ENCODE results near the gene RNF114. TPM values are rescaled to one million over a fixed set of nuclear protein-coding genes. Genes with fewer than 3 reads are reported as not detected.
"Not testable (repeated sequence)": the region's sequence is repeated elsewhere in the genome, so short reads cannot be mapped to it uniquely, and the experiment has no call there.

The RNF114 gene
- total RNA-seq, 2 donors from 2014 or later = 44.8 to 46.6 TPM

DNA sequence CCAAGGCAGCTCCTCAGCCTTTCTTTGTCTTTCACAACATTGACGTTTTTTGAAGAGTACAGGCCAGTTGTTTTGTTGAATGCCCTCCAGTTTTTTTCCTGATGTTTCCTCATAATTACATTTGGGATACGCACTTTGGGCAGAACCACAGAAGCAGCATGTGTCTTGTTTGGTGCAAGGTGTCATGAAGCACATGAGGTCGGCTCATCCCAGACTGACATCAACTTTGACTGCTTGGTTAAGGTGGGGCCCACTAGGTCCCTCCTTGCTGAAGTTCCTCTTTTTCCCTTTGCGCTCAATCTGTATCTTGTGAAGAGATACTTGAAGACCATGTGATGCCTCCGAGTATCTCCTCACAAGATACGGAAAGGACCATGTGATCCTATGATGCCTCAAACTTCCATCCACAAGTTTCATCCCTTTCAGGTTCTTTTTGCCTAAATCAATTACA, 57.1 kb downstream of the RNF114 start:
- DNase-seq (ENCODE audit: low spot score) = no peak
- intact Hi-C loops (cut with DNase I) = no loop called here

DNA sequence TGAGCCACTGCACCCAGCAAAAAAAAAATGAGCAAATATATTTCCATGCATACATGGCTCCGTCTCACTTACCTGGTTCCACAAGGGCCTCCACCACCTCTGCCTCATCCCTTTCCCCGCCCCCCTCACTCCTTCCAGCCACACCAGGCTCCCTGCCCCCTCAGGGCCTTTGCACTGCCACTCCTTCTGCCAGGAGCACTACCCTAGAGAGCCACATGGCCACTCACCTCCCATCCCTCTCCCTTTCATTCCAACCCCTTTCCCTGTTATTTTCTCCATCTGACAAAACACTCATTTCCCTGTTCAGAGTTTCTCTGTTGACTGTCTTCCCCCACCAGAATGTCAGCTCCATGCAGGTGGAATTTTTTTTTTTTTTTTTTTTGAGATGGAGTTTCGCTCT, 59.4 kb downstream of the RNF114 start:
- DNase-seq (ENCODE audit: low spot score) = no peak
- intact Hi-C loops (cut with DNase I) = no loop called here

DNA sequence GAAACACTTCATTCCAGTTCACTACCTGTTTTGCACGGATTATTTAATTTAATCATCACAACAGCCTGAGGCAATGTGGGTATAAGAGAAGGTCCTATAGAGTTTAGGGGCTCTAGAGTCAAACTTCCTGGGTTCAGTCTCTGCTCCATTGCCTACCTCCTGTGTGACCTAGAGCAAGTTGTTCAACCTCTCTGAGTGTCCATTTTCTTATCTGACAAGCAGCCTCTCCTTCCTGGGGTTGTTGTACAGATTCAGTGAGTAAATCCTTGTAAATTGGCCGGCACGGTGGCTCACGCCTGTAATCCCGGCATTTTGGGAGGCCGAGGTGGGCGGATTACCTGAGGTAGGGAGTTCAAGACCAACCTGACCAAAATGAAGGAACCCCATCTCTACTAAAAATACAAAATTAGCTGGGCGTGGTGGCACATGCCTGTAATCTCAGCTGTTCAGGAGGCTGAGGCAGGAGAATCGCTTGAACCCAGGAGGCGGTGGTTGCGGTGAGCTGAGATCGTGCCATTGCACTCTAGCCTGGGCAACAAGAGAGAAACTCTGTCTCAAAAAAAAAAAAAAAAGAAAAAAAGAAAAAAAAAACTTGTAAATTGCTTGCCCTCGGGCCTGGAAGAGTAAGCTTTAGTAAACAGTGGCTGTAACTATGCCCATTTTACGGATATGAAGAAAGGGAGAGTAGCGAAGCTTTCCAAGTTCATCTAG, 62.4 kb downstream of the RNF114 start:
- intact Hi-C loops (cut with DNase I) = not testable (repeated sequence)

DNA sequence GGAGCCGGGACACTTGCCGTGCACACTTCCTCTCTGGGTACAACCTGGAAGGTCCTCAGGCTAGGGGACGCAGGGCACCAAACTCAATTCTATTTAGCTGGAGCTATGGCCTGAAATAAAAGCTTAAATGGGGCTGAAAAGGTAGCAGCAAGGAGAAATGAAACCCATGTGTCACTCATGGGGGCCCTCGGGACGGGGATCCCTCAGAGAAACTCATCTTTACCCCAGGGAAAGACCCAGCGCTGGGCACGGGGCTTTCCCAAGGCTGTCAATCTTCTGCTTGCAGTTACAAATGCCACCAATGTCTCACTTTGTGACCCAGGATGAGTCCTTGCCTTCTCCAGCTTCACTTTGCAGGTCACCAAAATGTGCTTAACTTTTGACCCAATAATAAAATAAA, 63.1 kb downstream of the RNF114 start:
- DNase-seq (ENCODE audit: low spot score) = no peak
- intact Hi-C loops (cut with DNase I) = no loop called here

More for the DNA sequence above, 62.4 kb downstream of the RNF114 start:
- not testable (repeated sequence) for DNase-seq (ENCODE audit: low spot score)

DNA sequence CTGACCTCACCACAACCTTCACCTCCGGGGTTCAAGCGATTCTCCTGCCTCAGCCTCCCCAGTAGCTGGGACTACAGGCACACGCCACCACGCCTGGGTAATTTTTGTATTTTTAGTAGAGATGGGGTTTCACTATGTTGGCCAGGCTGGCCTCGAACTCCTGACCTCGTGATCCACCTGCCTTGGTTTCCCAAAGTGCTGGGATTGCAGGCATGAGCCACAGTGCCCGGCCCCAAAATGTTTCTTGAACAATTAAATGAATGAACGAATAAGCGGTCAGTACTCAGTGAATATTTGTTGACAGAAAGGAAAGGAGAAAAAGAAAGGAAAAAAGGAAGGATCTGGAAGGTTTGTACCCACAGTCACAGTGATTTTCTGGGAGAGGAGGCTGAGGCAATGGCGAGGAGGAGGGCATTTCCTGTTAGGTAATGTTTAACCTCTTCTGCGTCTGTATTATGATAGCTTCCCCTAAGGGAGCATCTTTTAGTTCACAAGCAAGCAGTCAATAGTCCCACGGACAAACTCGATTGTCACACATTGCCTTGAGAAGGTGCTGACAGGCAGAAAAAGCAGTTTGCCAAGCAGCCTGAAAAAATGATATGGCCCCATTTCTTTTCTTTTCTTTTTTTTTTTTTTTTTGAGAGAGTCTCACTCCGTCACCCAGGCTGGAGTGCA, 64.5 kb downstream of the RNF114 start:
- DNase-seq (ENCODE audit: low spot score); intact Hi-C loops (cut with DNase I): not testable (repeated sequence)

DNA sequence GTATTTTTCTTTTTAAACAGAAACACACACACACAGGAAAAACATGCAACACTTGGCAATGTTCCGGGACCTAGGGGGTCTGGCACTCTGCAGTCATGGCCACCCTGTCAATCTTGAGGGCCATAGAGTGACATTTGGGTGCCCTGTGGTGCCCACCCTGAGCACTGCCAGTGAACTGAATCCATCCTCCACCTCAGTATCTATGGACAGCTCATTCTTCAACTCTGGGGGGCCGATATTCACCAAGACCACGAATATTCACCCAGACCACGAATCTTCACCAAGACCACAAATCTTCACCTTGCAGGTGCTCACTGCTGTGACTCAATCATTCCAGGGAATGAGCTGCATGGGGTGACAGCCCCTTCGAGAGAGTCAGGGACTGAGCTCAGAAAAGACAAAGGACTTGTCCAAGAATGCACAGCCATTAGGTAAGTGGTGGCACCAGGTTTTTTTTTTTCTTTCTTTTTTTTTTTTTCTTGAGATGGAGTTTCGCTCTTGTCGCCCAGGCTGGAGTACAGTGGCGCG, 65.7 kb downstream of the RNF114 start:
- DNase-seq (ENCODE audit: low spot score) = no peak
- intact Hi-C loops (cut with DNase I) = no loop called here

DNA sequence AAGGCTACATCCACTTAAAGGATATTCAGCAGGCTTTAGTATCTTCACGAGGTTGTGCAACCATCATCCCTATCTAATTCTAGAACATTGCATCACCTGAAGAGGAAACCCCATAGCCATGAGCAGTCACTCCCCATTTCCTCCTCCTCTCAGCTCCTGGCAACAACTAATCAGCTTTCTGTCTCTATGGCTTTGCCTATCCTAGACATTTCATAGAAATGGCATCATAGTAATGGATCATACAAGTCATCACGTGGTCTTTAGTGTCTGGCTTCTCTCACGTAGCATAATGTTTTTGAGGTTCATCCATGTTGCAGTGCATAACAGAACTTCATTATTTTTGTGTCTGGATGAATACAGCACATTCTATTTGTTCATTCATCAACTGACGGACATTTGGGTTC, 67.1 kb downstream of the RNF114 start:
- intact Hi-C loops (cut with DNase I) = no loop called here
- no peak for DNase-seq (ENCODE audit: low spot score)

Other genes starting within 250 kb of the RNF114 start
- 10 to 100 TPM; 26.1 to 35.2 TPM for gene B4GALT5, start 222.5 kb upstream of the RNF114 start, total RNA-seq
- 10 to 100 TPM; 10.4 to 11.8 TPM for gene SLC9A8, start 123.6 kb upstream of the RNF114 start, total RNA-seq
- gene SPATA2, start 20.9 kb upstream of the RNF114 start, total RNA-seq = 1 to 10 TPM; 4.5 TPM
- 1 to 10 TPM; 8.6 to 8.9 TPM for gene SNAI1, start 46.6 kb downstream of the RNF114 start, total RNA-seq
- 10 to 100 TPM; 77.0 to 89.4 TPM for gene UBE2V1, start 176.8 kb downstream of the RNF114 start, total RNA-seq
- 10 to 100 TPM; 31.5 to 35.5 TPM for gene PEDS1, start 217.3 kb downstream of the RNF114 start, total RNA-seq

All from posterior vena cava (tissue), 2 donors.